Myometrial cell (primary cell): ENCODE measurements around the gene COMT. TPM values are rescaled to one million over a fixed set of nuclear protein-coding genes. Genes with fewer than 3 reads are reported as not detected.

Experiments used
- total RNA-seq: library from RNA; depleted of rRNA; stranded (reverse); fragments of >200 nt; gene quantifications from 2 replicates; pipeline ENCODE4 v1.2.3, GENCODE V29; 2015

COMT gene
- total RNA-seq = 315 and 400 TPM in 2 replicates

GRCh38 chr22:19941365-19942082 lies at the start of gene COMT, which contains the start of gene TXNRD2:
COMT (plus strand) TSS chr22:19941772; CDS start chr22:19962527, 20,755 bp downstream.
TXNRD2 (minus strand) TSS chr22:19941818; CDS start chr22:19941803, 15 bp downstream.

GRCh38 chr22:20016734-20017621 lies 75.4 kb downstream of the COMT start, which contains the start of gene ARVCF:
ARVCF (minus strand) TSS chr22:20016823; CDS start chr22:19990794, 26,029 bp downstream.

Other genes with a start within 250 kb of the COMT start
- 16.5 and 26.2 TPM in 2 replicates for gene SEPTIN5, start 227.3 kb upstream of the COMT start, total RNA-seq
- 0.29 and 3.0 TPM in 2 replicates for gene GP1BB, start 218.2 kb upstream of the COMT start, total RNA-seq
- not detected in 2 replicates for gene TBX1, start 181.0 kb upstream of the COMT start, total RNA-seq
- 19.7 and 20.8 TPM in 2 replicates for gene GNB1L, start 86.9 kb upstream of the COMT start, total RNA-seq
- 11.8 and 16.1 TPM in 2 replicates for gene RTL10, start 86.9 kb upstream of the COMT start, total RNA-seq
- gene TXNRD2, start within 50 bp of the COMT start, total RNA-seq = 21.9 and 24.6 TPM in 2 replicates
- gene ARVCF, start 75.1 kb downstream of the COMT start, total RNA-seq = 1.7 and 4.4 TPM in 2 replicates
- 21.3 and 36.0 TPM in 2 replicates for gene TANGO2, start 79.3 kb downstream of the COMT start, total RNA-seq
- 8.2 and 8.6 TPM in 2 replicates for gene DGCR8, start 138.5 kb downstream of the COMT start, total RNA-seq
- 547 and 560 TPM in 2 replicates for gene RANBP1, start 174.3 kb downstream of the COMT start, total RNA-seq
- 29.1 and 39.7 TPM in 2 replicates for gene TRMT2A, start 175.5 kb downstream of the COMT start, total RNA-seq
- 12.8 and 19.6 TPM in 2 replicates for gene ZDHHC8, start 190.0 kb downstream of the COMT start, total RNA-seq
- 1.4 TPM in 1 of 2 replicates, not detected in the other for gene CCDC188, start 209.3 kb downstream of the COMT start, total RNA-seq